Esophagus squamous epithelium (tissue), 5 donors: ENCODE measurements around the gene PPFIBP1. TPM values are rescaled to one million over a fixed set of nuclear protein-coding genes. Genes with fewer than 3 reads are reported as not detected.
A peak's percentile ranks its signal among the peaks of the same experiment; 100 is the strongest.

Experiments used
- DNase-seq: peaks from one replicate; lab custom pipeline; 2025; lab: John Stamatoyannopoulos, UW
- H3K27ac ChIP-seq, 4 donors: fragments of 200-600 bp; sonication (generic); one replicate each; pipeline ENCODE4 v1.5.1; 2016 to 2019; ENCODE audit warnings: mild to moderate bottlenecking in 1 of 4
- H3K27me3 ChIP-seq, 4 donors: fragments of 200-600 bp; sonication (generic); 1 replicate in 3 of 4; 2 replicates in 1 of 4; pipeline versions ENCODE4 v1.5.1 to v1.6.0; 2017 to 2021; ENCODE audit warnings: antibody characterized with exemption in 1 of 4
- H3K36me3 ChIP-seq, 3 donors: fragments of 200-600 bp; sonication (generic); one replicate each; pipeline ENCODE4 v1.5.1; 2016 to 2019
- H3K4me1 ChIP-seq, 3 donors: fragments of 200-600 bp; sonication (generic); one replicate each; pipeline ENCODE4 v1.5.1; 2017 to 2019
- H3K4me3 ChIP-seq, 4 donors: fragments of 200-600 bp; sonication (generic); 1 replicate in 3 of 4; 2 replicates in 1 of 4; pipeline ENCODE4 v1.5.1; 2016 to 2019; ENCODE audit warnings: mild to moderate bottlenecking in 2 of 4, moderate library complexity in 1 of 4
- H3K9me3 ChIP-seq, 3 donors: fragments of 200-600 bp; sonication (generic); one replicate each; pipeline ENCODE4 v1.5.1; 2016 to 2019
- CTCF ChIP-seq, 6 experiments: fragments of 450-650 bp in 4 of 6; fragments of 200-600 bp in 2 of 6; sonication (generic) in 2 of 6; IDR thresholded peaks; one replicate each; pipeline ENCODE4 v1.5.1; 2016 to 2019; ENCODE audit warnings: antibody characterized with exemption in 6 of 6, mild to moderate bottlenecking in 4 of 6, moderate library complexity in 4 of 6
- POLR2A ChIP-seq, 4 donors: fragments of 450-650 bp; IDR thresholded peaks; one replicate each; pipeline ENCODE4 v1.6.1; 2017; ENCODE audit warnings: antibody characterized with exemption in 4 of 4, mild to moderate bottlenecking in 4 of 4, moderate library complexity in 3 of 4
- WGBS, 2 donors: methylation state at CpG; one replicate each; pipeline ENCODE4 v1.1.5; 2018; 5-methylcytosine and 5-hydroxymethylcytosine counted together
- intact Hi-C: fragments of 100-400 bp; cut with DNase I; formaldehyde crosslinking; loops from one replicate; pipeline ENCODE4 v1.15.0; 2022
- total RNA-seq, 4 donors: library from RNA; depleted of rRNA; stranded (reverse); fragments of >200 nt; gene quantifications; one replicate each; pipeline ENCODE4 v1.1.0, GENCODE V29; 2016
- donor health status: DM: yes; HTN: yes; CAD: no.

Gene PPFIBP1
- total RNA-seq, 4 donors from 2014 or later, result 41.9 to 62.6 (median 46.7) TPM

GRCh38 chr12:27695556-27696292 is 171.7 kb downstream of the PPFIBP1 start:
- intact Hi-C loops, result no loop called here
- Histone ChIP-seq H3K27ac (no peak overlapping the region), H3K9me3 (no peaks in the 10 kb centered on the region), H3K36me3 (peaks cover 0 to 64% (median 18%) of the 10 kb centered on the region in 3 donors), H3K27me3 (no peaks in the 10 kb centered on the region), H3K4me1 (no peaks in the 10 kb centered on the region), H3K4me3 (no peak overlapping the region)
- WGBS, 2 donors, result 86 to 87% methylated on average over 6 of the region's 6 CpGs
- TF ChIP-seq CTCF (IDR thresholded peaks at IDR 0.05), result no peak
- TF ChIP-seq POLR2A (IDR thresholded peaks at IDR 0.05), result no peak
- DNase-seq, result no peak

GRCh38 chr12:27696293-27696652 is 172.3 kb downstream of the PPFIBP1 start, which contains the start of gene REP15:
Gene REP15 (plus strand): TSS chr12:27696447. CDS start chr12:27696563, 116 bp downstream.
- intact Hi-C loops, result no loop called here
- Histone ChIP-seq H3K9me3 (no peaks in the 10 kb centered on the region), H3K4me1 (no peaks in the 10 kb centered on the region), H3K36me3 (peaks cover 0 to 58% (median 18%) of the 10 kb centered on the region in 3 donors), H3K4me3 (no peak within 1 kb of the TSS), H3K27me3 (no peaks in the 10 kb centered on the region), H3K27ac (no peak within 1 kb of the TSS)
- 83 to 85% methylated on average over 5 of the region's 5 CpGs for WGBS, 2 donors
- no peak for DNase-seq
- TF ChIP-seq CTCF (IDR thresholded peaks at IDR 0.05), result no peak
- TF ChIP-seq POLR2A (IDR thresholded peaks at IDR 0.05), result no peak

GRCh38 chr12:27696864-27697564 is 173.0 kb downstream of the PPFIBP1 start:
- WGBS, 2 donors, result 91% methylated on average over 3 of the region's 3 CpGs

GRCh38 chr12:27703720-27704452 is 179.9 kb downstream of the PPFIBP1 start:
- H3K9me3 ChIP-seq, result no peaks in the 10 kb centered on the region
- intact Hi-C loops, result no loop called here
- H3K4me3 ChIP-seq, result no peak overlapping the region
- no peaks in the 10 kb centered on the region for H3K27me3 ChIP-seq
- WGBS, 2 donors, result 3 to 6% methylated on average over 4 of the region's 4 CpGs
- peaks cover 0 to 13% (median 0%) of the 10 kb centered on the region in 3 donors for H3K4me1 ChIP-seq
- no peak overlapping the region for H3K27ac ChIP-seq
- no peaks in the 10 kb centered on the region for H3K36me3 ChIP-seq
- DNase-seq, result no peak
- TF ChIP-seq POLR2A (IDR thresholded peaks at IDR 0.05), result no peak
- TF ChIP-seq CTCF (IDR thresholded peaks at IDR 0.05), result peak; percentile 52 to 93 (median 83)

More at GRCh38 chr12:27696864-27697564, 173.0 kb downstream of the PPFIBP1 start:
- DNase-seq, result no peak
- Histone ChIP-seq H3K36me3 (peaks cover 0 to 51% (median 13%) of the 10 kb centered on the region in 3 donors), H3K4me1 (no peaks in the 10 kb centered on the region), H3K9me3 (no peaks in the 10 kb centered on the region), H3K27ac (no peak overlapping the region), H3K27me3 (no peaks in the 10 kb centered on the region), H3K4me3 (no peak overlapping the region)
- intact Hi-C loops, result no loop called here
- TF ChIP-seq CTCF (IDR thresholded peaks at IDR 0.05) (no peak), POLR2A (IDR thresholded peaks at IDR 0.05) (no peak)
